Astrocyte (in vitro differentiated cells and primary cell): ENCODE results near the gene PELO.

ENCODE experiments used
- EZH2 ChIP-seq: IDR thresholded peaks from 2 replicates; pipeline ENCODE4 v1.6.1; 2012; ENCODE audit warnings: mild to moderate bottlenecking, low read length, inconsistent platforms; ENCODE audit not compliant: insufficient read depth
- TF ChIP-seq, protein P1 (sequence below): IDR thresholded peaks from 2 replicates; pipeline ENCODE4 v1.5.1; 2011; ENCODE audit warnings: low read depth, mild to moderate bottlenecking, inconsistent platforms, low read length, moderate library complexity; ENCODE audit not compliant: insufficient read depth

- TF ChIP-seq, protein P1, sequence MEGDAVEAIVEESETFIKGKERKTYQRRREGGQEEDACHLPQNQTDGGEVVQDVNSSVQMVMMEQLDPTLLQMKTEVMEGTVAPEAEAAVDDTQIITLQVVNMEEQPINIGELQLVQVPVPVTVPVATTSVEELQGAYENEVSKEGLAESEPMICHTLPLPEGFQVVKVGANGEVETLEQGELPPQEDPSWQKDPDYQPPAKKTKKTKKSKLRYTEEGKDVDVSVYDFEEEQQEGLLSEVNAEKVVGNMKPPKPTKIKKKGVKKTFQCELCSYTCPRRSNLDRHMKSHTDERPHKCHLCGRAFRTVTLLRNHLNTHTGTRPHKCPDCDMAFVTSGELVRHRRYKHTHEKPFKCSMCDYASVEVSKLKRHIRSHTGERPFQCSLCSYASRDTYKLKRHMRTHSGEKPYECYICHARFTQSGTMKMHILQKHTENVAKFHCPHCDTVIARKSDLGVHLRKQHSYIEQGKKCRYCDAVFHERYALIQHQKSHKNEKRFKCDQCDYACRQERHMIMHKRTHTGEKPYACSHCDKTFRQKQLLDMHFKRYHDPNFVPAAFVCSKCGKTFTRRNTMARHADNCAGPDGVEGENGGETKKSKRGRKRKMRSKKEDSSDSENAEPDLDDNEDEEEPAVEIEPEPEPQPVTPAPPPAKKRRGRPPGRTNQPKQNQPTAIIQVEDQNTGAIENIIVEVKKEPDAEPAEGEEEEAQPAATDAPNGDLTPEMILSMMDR: no peak
- no peak for TF ChIP-seq EZH2
Observed at GRCh38 chr5:52748590-52748989, 39.1 kb upstream of the PELO start.
